CD8-positive, alpha-beta memory T cell (primary cell): ENCODE results near the gene LYL1. TPM values are rescaled to one million over a fixed set of nuclear protein-coding genes. Genes with fewer than 3 reads are reported as not detected.

Experiments
- CTCF ChIA-PET: fragments of 350-600 bp; sonication (Branson Sonifier 250); formaldehyde crosslinking; loops from one replicate; lab custom pipeline; 2021; ENCODE audit warnings: antibody characterized with exemption; lab: Charles Lee
- POLR2A ChIA-PET: fragments of 350-600 bp; sonication (Branson Sonifier 250); formaldehyde crosslinking; loops from one replicate; lab custom pipeline; 2021; ENCODE audit warnings: antibody characterized with exemption; lab: Charles Lee
- DNase-seq, 5 donors: peaks; one replicate each; pipeline versions ENCODE4 v3.0.0 to v3.0.0-alpha.2; 2020 to 2022; ENCODE audit warnings: mixed read lengths in 1 of 5
- H3K27ac ChIP-seq: one replicate; pipeline ENCODE4 v1.7.0; 2013; ENCODE audit warnings: low read depth, mild to moderate bottlenecking, low read length, moderate library complexity
- H3K27me3 ChIP-seq: 2 replicates; pipeline ENCODE4 v1.7.0; 2013; ENCODE audit warnings: low read length, mild to moderate bottlenecking; ENCODE audit not compliant: insufficient read depth, poor library complexity, severe bottlenecking
- H3K36me3 ChIP-seq: 2 replicates; pipeline ENCODE4 v1.7.0; 2013; ENCODE audit warnings: mild to moderate bottlenecking, low read length, moderate library complexity; ENCODE audit not compliant: insufficient read depth
- H3K4me1 ChIP-seq: 2 replicates; pipeline ENCODE4 v1.7.0; 2013; ENCODE audit warnings: mild to moderate bottlenecking, low read length, moderate library complexity; ENCODE audit not compliant: insufficient read depth
- H3K4me3 ChIP-seq: 2 replicates; pipeline ENCODE4 v1.7.0; 2013; ENCODE audit warnings: mild to moderate bottlenecking, low read length
- H3K9me3 ChIP-seq: 2 replicates; pipeline ENCODE4 v1.7.0; 2013; ENCODE audit warnings: mild to moderate bottlenecking, low read length
- H3K27ac Mint-ChIP-seq, 8 donors: one replicate each; pipeline ENCODE4 v1.8.0; 2020 to 2021; ENCODE audit warnings: mixed read lengths in 8 of 8, mild to moderate bottlenecking in 6 of 8, inconsistent platforms in 3 of 8, moderate library complexity in 3 of 8
- H3K27me3 Mint-ChIP-seq, 2 donors: one replicate each; pipeline ENCODE4 v1.8.0; 2020 to 2021; ENCODE audit warnings: mixed read lengths in 2 of 2, mild to moderate bottlenecking in 1 of 2, moderate library complexity in 1 of 2
- H3K36me3 Mint-ChIP-seq, 3 donors: one replicate each; pipeline ENCODE4 v1.8.0; 2020 to 2021; ENCODE audit warnings: mixed read lengths in 3 of 3, inconsistent platforms in 1 of 3, mild to moderate bottlenecking in 1 of 3
- H3K4me1 Mint-ChIP-seq, 3 donors: one replicate each; pipeline ENCODE4 v1.8.0; 2020 to 2021; ENCODE audit warnings: mixed read lengths in 3 of 3, inconsistent platforms in 1 of 3, mild to moderate bottlenecking in 1 of 3
- H3K4me3 Mint-ChIP-seq, 7 donors: one replicate each; pipeline ENCODE4 v1.8.0; 2020 to 2021; ENCODE audit warnings: mixed read lengths in 7 of 7, mild to moderate bottlenecking in 6 of 7, moderate library complexity in 4 of 7, inconsistent platforms in 2 of 7
- H3K9me3 Mint-ChIP-seq, 5 donors: one replicate each; pipeline ENCODE4 v1.8.0; 2020 to 2022; ENCODE audit warnings: mixed read lengths in 5 of 5, mild to moderate bottlenecking in 3 of 5, moderate library complexity in 2 of 5, inconsistent platforms in 1 of 5
- polyA plus RNA-seq: library from polyadenylated mRNA; unstranded; fragments of 300-500 nt; fragmentation: Illumina TruSeq; gene quantifications from one replicate; pipeline ENCODE4 v1.2.3, GENCODE V29; 2021
- total RNA-seq, 2 experiments: library from RNA; stranded (reverse); gene quantifications; one replicate each; pipeline ENCODE4 v1.2.3, GENCODE V29; 2021

LYL1 gene
- total and polyA plus RNA-seq, 3 experiments from 2014 or later: 2.3 to 4.1 (median 2.5) TPM

DNA sequence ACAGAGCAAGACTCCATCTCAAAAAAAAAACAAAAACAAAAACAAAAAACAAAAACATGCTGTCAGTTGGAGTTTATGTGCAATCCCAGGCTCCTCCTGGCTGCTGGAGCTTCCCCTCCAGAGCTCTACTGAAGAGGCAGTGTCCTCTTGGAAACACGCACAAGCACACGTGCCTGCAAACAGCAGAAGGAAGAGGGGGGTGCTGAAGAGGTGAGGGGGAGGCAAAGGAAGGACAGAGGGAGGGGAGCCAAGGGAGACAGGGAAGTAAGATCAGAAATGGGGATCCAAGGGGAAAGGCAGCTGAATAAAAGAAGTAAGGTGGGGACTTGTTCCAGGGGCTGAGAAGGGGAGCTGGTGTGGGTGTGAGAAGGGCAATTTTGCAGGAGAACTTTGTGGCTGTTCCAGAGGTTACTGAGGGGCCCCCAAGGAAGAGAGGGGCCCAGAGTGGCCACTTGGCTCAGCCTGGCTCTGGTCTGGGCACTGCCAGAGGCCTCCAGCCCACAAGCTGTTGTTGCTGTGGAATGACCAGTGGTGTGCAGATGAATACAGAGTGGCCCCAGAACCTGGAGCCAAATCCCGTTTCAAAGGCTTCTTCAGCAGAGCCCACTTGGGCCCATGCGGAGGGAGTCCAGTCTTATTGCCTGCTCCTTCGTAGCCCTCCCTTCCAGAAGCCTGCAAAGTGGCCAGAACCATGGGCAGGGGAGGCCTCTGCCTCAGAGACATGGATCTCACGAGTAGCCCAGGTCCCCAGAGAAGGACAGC is 34.4 kb downstream of the LYL1 start:
- H3K4me1 Mint-ChIP-seq: no peaks in the 10 kb centered on the region
- Histone ChIP-seq H3K4me1 (no peaks in the 10 kb centered on the region), H3K9me3 (no peaks in the 10 kb centered on the region), H3K36me3 (no peaks in the 10 kb centered on the region), H3K27ac (peak overlapping the region; percentile 69), H3K27me3 (no peaks in the 10 kb centered on the region), H3K4me3 (no peak overlapping the region)
- H3K27me3 Mint-ChIP-seq: peaks cover 6 to 14% of the 10 kb centered on the region in 2 donors
- CTCF ChIA-PET: no interaction called here
- H3K4me3 Mint-ChIP-seq: no peak overlapping the region
- H3K27ac Mint-ChIP-seq: peak overlapping the region in 1 of 8 donors; percentile 33
- no peaks in the 10 kb centered on the region for H3K36me3 Mint-ChIP-seq
- H3K9me3 Mint-ChIP-seq: no peaks in the 10 kb centered on the region
- POLR2A ChIA-PET: no interaction called here
- no peak for DNase-seq

DNA sequence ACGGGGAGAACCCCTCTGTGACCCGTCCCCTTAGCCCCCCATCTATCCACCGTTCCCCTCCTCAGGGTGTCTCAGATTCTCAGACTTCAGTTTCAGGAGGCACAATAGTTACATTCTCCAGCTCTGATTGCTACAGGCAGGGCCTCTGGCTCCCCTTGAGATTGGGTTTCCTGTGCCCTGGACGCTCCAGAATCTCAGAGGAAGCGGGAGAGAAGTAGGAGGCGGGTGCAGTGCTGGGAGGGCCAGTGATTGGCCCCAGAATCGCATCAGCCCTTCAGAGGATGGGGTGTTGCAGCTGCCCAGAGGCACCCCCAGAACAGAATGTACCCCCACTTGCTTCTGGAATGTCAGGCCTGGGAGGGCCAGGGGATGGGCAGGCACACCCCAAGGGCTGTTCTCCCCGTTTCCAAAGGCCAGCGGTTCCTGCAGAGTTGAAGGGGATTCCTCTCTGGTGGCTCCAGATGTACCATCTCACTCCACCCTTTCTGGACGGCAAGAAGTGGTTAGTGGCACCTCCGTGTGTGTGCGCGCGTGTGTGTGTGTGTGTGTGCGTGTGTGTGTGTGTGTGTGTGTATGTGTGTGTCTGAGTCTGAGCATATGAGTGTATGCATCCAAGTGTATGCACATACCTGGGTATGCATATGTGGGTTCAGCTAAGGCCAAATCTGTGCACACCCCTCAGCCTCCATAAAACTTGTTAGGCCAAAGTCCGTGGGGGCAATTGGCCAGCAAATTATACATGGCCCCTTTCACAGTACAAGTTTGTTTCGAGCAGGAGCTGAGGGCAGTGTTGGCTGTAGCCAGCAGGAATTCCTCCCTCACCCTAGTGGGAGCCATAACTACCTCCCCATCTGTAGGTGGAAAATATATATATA is 35.5 kb downstream of the LYL1 start:
- H3K27ac ChIP-seq: no peak overlapping the region
- no peaks in the 10 kb centered on the region for H3K27me3 ChIP-seq
- no peak overlapping the region for H3K4me3 Mint-ChIP-seq
- no peaks in the 10 kb centered on the region for H3K9me3 ChIP-seq
- no peak overlapping the region for H3K4me3 ChIP-seq
- ChIA-PET POLR2A (no interaction called here), CTCF (interaction anchor here (1.2 kb wide), 1 partner anchor 101 kb away, joined by 3 read pairs; no protein-coding TSS in a partner anchor)
- no peaks in the 10 kb centered on the region for H3K9me3 Mint-ChIP-seq
- H3K27ac Mint-ChIP-seq: peak overlapping the region in 1 of 8 donors; percentile 42
- no peaks in the 10 kb centered on the region for H3K4me1 ChIP-seq
- H3K4me1 Mint-ChIP-seq: no peaks in the 10 kb centered on the region
- no peaks in the 10 kb centered on the region for H3K36me3 Mint-ChIP-seq
- no peaks in the 10 kb centered on the region for H3K36me3 ChIP-seq
- no peak for DNase-seq
- peaks cover 12 to 24% of the 10 kb centered on the region in 2 donors for H3K27me3 Mint-ChIP-seq

DNA sequence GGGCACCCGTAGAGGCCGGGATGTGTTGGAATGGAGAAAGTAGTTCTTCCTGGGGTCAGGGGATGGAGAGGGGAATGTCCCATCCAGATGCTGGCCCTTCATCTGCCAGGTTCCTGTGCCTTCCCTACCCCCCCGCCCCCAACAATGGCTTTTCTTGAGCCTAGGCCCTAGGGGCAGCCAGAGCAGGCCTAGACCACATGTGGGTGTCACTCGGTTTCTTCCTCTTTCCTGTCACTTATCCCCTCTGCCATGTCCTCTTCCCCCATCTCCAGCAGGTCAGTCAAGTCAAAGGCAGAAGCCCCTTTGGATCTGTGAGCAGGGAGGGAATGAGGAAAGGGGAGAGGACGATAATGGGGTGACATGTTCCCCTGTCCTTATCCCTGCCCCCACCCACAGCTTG is 36.4 kb downstream of the LYL1 start:
- H3K27me3 Mint-ChIP-seq: peaks cover 15 to 28% of the 10 kb centered on the region in 2 donors
- H3K4me3 Mint-ChIP-seq: no peak overlapping the region
- Histone ChIP-seq H3K9me3 (no peaks in the 10 kb centered on the region), H3K4me3 (no peak overlapping the region), H3K4me1 (peaks cover 6% of the 10 kb centered on the region), H3K27ac (no peak overlapping the region), H3K27me3 (peaks cover 4% of the 10 kb centered on the region), H3K36me3 (no peaks in the 10 kb centered on the region)
- no peak overlapping the region for H3K27ac Mint-ChIP-seq
- no peak for DNase-seq
- ChIA-PET POLR2A (no interaction called here), CTCF (interaction anchor here (1.2 kb wide), 1 partner anchor 100 kb away, joined by 3 read pairs; no protein-coding TSS in a partner anchor)
- H3K36me3 Mint-ChIP-seq: no peaks in the 10 kb centered on the region
- H3K9me3 Mint-ChIP-seq: no peaks in the 10 kb centered on the region
- H3K4me1 Mint-ChIP-seq: peaks cover 3 to 4% (median 3%) of the 10 kb centered on the region in 3 donors

DNA sequence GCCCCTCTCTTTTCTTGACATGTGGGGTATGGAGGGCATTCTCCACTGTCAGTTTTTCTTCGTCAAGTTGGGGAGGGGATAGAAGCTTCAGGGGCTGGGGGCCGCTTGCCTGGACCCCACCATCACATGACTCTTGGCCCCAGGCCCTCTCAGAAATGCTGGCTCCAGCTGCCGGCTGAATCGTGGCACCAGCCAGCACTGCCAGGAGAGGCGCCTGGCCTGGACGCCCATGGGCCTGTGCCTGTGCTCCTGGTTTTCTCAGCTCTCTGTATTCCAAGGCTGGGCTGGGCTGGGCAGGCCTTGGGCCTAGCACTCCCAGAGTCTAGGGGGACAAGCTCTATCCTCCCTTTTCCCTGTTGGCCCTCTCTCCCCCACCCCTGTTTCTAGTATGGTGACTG is 38.6 kb downstream of the LYL1 start:
- H3K9me3 ChIP-seq: no peaks in the 10 kb centered on the region
- Mint-ChIP-seq H3K36me3 (no peaks in the 10 kb centered on the region), H3K27ac (no peak overlapping the region), H3K4me3 (no peak overlapping the region), H3K27me3 (peaks cover 15 to 38% of the 10 kb centered on the region in 2 donors), H3K9me3 (no peaks in the 10 kb centered on the region), H3K4me1 (peaks cover 8 to 11% (median 11%) of the 10 kb centered on the region in 3 donors)
- ChIA-PET POLR2A (interaction anchor here (0.6 kb wide), 1 partner anchor 149 kb away, joined by 8 read pairs; no protein-coding TSS in a partner anchor), CTCF (interaction anchor here (1.0 to 1.5 kb wide), 3 partner anchors 81 to 99 kb away, joined by 6 to 7 read pairs (median 6); no protein-coding TSS in a partner anchor)
- no peak for DNase-seq
- no peak overlapping the region for H3K4me3 ChIP-seq
- peaks cover 4% of the 10 kb centered on the region for H3K27me3 ChIP-seq
- H3K4me1 ChIP-seq: peaks cover 16% of the 10 kb centered on the region
- no peaks in the 10 kb centered on the region for H3K36me3 ChIP-seq
- no peak overlapping the region for H3K27ac ChIP-seq

DNA sequence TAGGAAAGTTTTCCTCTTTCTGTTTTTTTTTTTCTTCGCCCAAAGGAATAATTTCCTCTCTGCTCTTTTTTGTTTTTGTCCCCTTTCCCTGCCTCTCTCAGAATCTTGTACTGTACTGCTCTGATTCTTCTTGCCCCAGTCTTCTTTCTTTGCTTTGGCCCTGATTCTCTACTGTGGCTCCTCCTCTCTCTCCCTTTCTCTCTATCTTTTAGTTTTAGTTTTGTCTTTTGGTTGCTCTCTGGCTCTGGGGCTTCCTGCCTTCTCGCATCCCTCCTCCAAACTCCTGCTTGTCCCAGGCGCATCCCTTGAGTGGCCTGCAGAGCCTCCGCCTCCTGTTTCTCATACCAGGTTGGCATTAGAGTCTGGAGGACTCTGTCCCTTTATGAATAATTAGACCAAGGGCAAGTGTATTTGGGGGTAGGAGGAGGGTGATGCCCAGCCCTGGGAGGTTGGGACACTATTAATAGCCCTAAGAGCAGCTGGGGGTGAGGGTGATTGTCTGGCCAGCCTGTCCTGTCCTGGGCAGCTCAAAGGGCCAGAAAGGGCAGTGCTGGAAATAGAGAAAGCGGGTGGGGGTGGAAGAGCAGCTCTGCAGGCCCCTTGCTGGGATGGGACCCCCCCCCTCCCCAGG is 39.1 kb downstream of the LYL1 start:
- Mint-ChIP-seq H3K9me3 (no peaks in the 10 kb centered on the region), H3K27me3 (peaks cover 15 to 38% of the 10 kb centered on the region in 2 donors), H3K4me1 (peaks cover 8 to 11% (median 11%) of the 10 kb centered on the region in 3 donors), H3K27ac (no peak overlapping the region), H3K4me3 (peak overlapping the region in 1 of 7 donors; percentile 66), H3K36me3 (no peaks in the 10 kb centered on the region)
- Histone ChIP-seq H3K4me3 (no peak overlapping the region), H3K27me3 (peaks cover 4% of the 10 kb centered on the region), H3K9me3 (no peaks in the 10 kb centered on the region), H3K27ac (no peak overlapping the region), H3K4me1 (peaks cover 16% of the 10 kb centered on the region), H3K36me3 (no peaks in the 10 kb centered on the region)
- CTCF ChIA-PET: interaction anchor here (1.3 to 4.1 kb wide), 3 partner anchors 80 to 86 kb away, joined by 6 to 95 read pairs (median 7); no protein-coding TSS in a partner anchor
- POLR2A ChIA-PET: interaction anchor here (0.6 kb wide), 1 partner anchor 150 kb away, joined by 8 read pairs; no protein-coding TSS in a partner anchor
- no peak for DNase-seq

DNA sequence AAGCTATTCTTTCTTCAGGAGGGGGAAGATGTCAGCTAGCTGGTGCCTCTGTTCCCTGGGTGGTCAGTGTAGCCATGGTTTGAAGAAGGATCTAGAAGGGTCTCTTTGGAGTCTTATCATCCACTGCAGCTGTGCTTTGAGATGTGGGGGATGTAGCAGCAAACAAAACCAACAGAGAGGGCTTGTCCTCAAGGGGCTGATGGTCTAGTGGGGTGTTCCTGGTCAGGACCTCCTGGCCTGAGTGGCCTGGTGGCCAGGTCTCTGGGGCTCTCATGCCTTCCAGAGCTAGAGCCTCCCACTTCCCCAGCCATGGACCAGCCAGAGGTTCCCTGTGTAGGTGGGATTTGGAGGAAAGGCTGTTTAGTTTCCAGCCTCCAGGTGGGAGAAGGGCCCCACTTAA is 40.3 kb downstream of the LYL1 start:
- Histone ChIP-seq H3K36me3 (no peaks in the 10 kb centered on the region), H3K4me1 (peaks cover 16% of the 10 kb centered on the region), H3K27me3 (peaks cover 4% of the 10 kb centered on the region), H3K9me3 (no peaks in the 10 kb centered on the region), H3K4me3 (no peak overlapping the region), H3K27ac (no peak overlapping the region)
- ChIA-PET CTCF (interaction anchor here (1.1 to 4.1 kb wide), 17 partner anchors 9 to 214 kb away, joined by 3 to 95 read pairs (median 14); partner anchors contain the start of gene DAND5), POLR2A (no interaction called here)
- no peaks in the 10 kb centered on the region for H3K36me3 Mint-ChIP-seq
- no peak for DNase-seq
- peak overlapping the region in 1 of 8 donors; percentile 83 for H3K27ac Mint-ChIP-seq
- peaks cover 8 to 11% (median 11%) of the 10 kb centered on the region in 3 donors for H3K4me1 Mint-ChIP-seq
- no peaks in the 10 kb centered on the region for H3K9me3 Mint-ChIP-seq
- no peak overlapping the region for H3K4me3 Mint-ChIP-seq
- peaks cover 15 to 33% of the 10 kb centered on the region in 2 donors for H3K27me3 Mint-ChIP-seq
